Colonic mucosa (tissue), 4 donors: ENCODE data around the gene VAV1. TPM values are rescaled to one million over a fixed set of nuclear protein-coding genes. Genes with fewer than 3 reads are reported as not detected.

ENCODE experiments used
- DNase-seq: peaks from one replicate; pipeline ENCODE4 v3.0.0-alpha.2; 2020
- H3K27ac ChIP-seq: fragments of 200-600 bp; one replicate; pipeline ENCODE4 v1.8.0; 2021
- H3K27me3 ChIP-seq: fragments of 200-600 bp; one replicate; pipeline ENCODE4 v1.8.0; 2021
- H3K36me3 ChIP-seq: fragments of 200-600 bp; one replicate; pipeline ENCODE4 v1.8.0; 2021
- H3K4me1 ChIP-seq: fragments of 200-600 bp; one replicate; pipeline ENCODE4 v1.8.0; 2021; ENCODE audit warnings: mild to moderate bottlenecking
- H3K4me3 ChIP-seq: fragments of 200-600 bp; one replicate; pipeline ENCODE4 v1.8.0; 2021
- H3K9ac ChIP-seq, 2 donors: one replicate each; pipeline ENCODE4 v1.7.0; 2013; ENCODE audit warnings: control low read depth in 2 of 2, low read depth in 2 of 2, low read length in 2 of 2
- H3K9me3 ChIP-seq: fragments of 200-600 bp; one replicate; pipeline ENCODE4 v1.8.0; 2021
- CTCF ChIP-seq: fragments of 200-600 bp; IDR thresholded peaks from one replicate; pipeline ENCODE4 v1.8.0; 2022; ENCODE audit warnings: antibody characterized with exemption, mild to moderate bottlenecking
- intact Hi-C: fragments of 100-400 bp; cut with DNase I; formaldehyde crosslinking; loops from one replicate; pipeline ENCODE4 v1.14.1; 2022
- total RNA-seq, 2 donors: library from RNA; stranded (reverse); fragmentation: NEBNext Ultra II Directional in 1 of 2; extraction: Animal tissue kit (Norgen Biotek cat#: 25700) in 1 of 2; gene quantifications; one replicate each; pipeline ENCODE4 v1.2.1, GENCODE V29; 2021
- donor health status: healthy.
- donor health status: DM: no; HTN: no; CAD: no.
- donor health status: DM: no; HTN: no; CAD: no.

VAV1 gene
- 1 to 10 TPM; 5.7 to 6.0 TPM for total RNA-seq

GRCh38 chr19:6772028-6772865, at the start of gene VAV1:
Gene VAV1, plus strand, starts transcription at chr19:6772708. Its CDS starts 100 bp downstream, at chr19:6772808.
- peak within 1 kb of the TSS; percentile 77 to 78 for H3K9ac ChIP-seq
- no peak for TF ChIP-seq CTCF
- peak within 1 kb of the TSS; percentile 40 for H3K27ac ChIP-seq
- peak within 1 kb of the TSS; percentile 47 for H3K4me3 ChIP-seq
- no peaks in the 10 kb centered on the region for H3K36me3 ChIP-seq
- peak; percentile 74 for DNase-seq
- no peaks in the 10 kb centered on the region for H3K4me1 ChIP-seq
- intact Hi-C loops = loop anchor here (10.0 kb wide), 1 partner anchor 127 kb away; no protein-coding TSS in a partner anchor
- no peaks in the 10 kb centered on the region for H3K27me3 ChIP-seq
- no peaks in the 10 kb centered on the region for H3K9me3 ChIP-seq

- DNase-seq = no peak
- no peaks in the 10 kb centered on the region for H3K4me1 ChIP-seq
- TF ChIP-seq CTCF = no peak
These were observed 49.3 kb upstream of the VAV1 start for GRCh38 chr19:6723108-6723618.

GRCh38 chr19:6723738-6724137, 48.8 kb upstream of the VAV1 start:
- DNase-seq = no peak
- Histone ChIP-seq H3K4me1 (no peaks in the 10 kb centered on the region), H3K9ac (no peak overlapping the region)

More at GRCh38 chr19:6723108-6723618, 49.3 kb upstream of the VAV1 start:
- Histone ChIP-seq H3K36me3 (no peaks in the 10 kb centered on the region), H3K4me3 (no peak overlapping the region), H3K27ac (no peak overlapping the region), H3K9me3 (no peaks in the 10 kb centered on the region), H3K27me3 (no peaks in the 10 kb centered on the region), H3K9ac (no peak overlapping the region)
- intact Hi-C loops = no loop called here

GRCh38 chr19:6724631-6725492, 47.6 kb upstream of the VAV1 start:
- intact Hi-C loops = no loop called here
- Histone ChIP-seq H3K27ac (no peak overlapping the region), H3K9me3 (no peaks in the 10 kb centered on the region), H3K9ac (no peak overlapping the region), H3K4me1 (no peaks in the 10 kb centered on the region), H3K36me3 (no peaks in the 10 kb centered on the region), H3K27me3 (no peaks in the 10 kb centered on the region), H3K4me3 (no peak overlapping the region)
- no peak for DNase-seq
- TF ChIP-seq CTCF = no peak

More at GRCh38 chr19:6723738-6724137, 48.8 kb upstream of the VAV1 start:
- Histone ChIP-seq H3K27me3 (no peaks in the 10 kb centered on the region), H3K4me3 (no peak overlapping the region), H3K27ac (no peak overlapping the region), H3K36me3 (no peaks in the 10 kb centered on the region), H3K9me3 (no peaks in the 10 kb centered on the region)
- intact Hi-C loops = no loop called here
- TF ChIP-seq CTCF = no peak

- H3K9ac ChIP-seq = no peak overlapping the region
- intact Hi-C loops = no loop called here
- H3K27me3 ChIP-seq = no peaks in the 10 kb centered on the region
- H3K36me3 ChIP-seq = no peaks in the 10 kb centered on the region
- no peak for TF ChIP-seq CTCF
- no peaks in the 10 kb centered on the region for H3K9me3 ChIP-seq
- no peak overlapping the region for H3K4me3 ChIP-seq
- no peak overlapping the region for H3K27ac ChIP-seq
- no peak for DNase-seq
- no peaks in the 10 kb centered on the region for H3K4me1 ChIP-seq
These were observed 46.8 kb upstream of the VAV1 start for GRCh38 chr19:6725513-6726231.
